ENCODE results near the gene YAF2. TPM values are rescaled to one million over a fixed set of nuclear protein-coding genes. Genes with fewer than 3 reads are reported as not detected.

Gene YAF2
- total and polyA plus RNA-seq, 2 experiments from 2014 or later = 1.0 TPM

GRCh38 chr12:42174978-42175377 lies 63.1 kb downstream of the YAF2 start:
- Histone ChIP-seq H3K4me2 (no peak overlapping the region), H2AFZ (no peak overlapping the region), H3K36me3 (ENCODE audit: insufficient read depth) (peaks cover 5% of the 10 kb centered on the region; the same call in 1 of the 2 replicates), H3K9me2 (ENCODE audit: insufficient read depth) (no peaks in the 10 kb centered on the region), H3K4me3 (no peak overlapping the region), H4K20me1 (replicated peaks; ENCODE audit: insufficient read depth) (no peaks in the 10 kb centered on the region), H3K27ac (ENCODE audit: low read depth) (no peak overlapping the region), H3F3A (replicated peaks; ENCODE audit: low read depth) (no peaks in the 10 kb centered on the region), H3K4me1 (ENCODE audit: insufficient read depth) (peaks cover 11% of the 10 kb centered on the region), H3K27me3 (ENCODE audit: insufficient read depth) (no peaks in the 10 kb centered on the region), H3K79me2 (replicated peaks; ENCODE audit: insufficient read depth) (no peaks in the 10 kb centered on the region)
- Mint-ChIP-seq H3K36me3 (ENCODE audit: low read depth) (peaks cover 10% of the 10 kb centered on the region; the same call in 2 of the 3 replicates), H3K4me1 (peaks cover 9% of the 10 kb centered on the region; the same call in 2 of the 3 replicates), H3K4me3 (no peak overlapping the region), H3K9me3 (peaks cover 15% of the 10 kb centered on the region), H3K27me3 (ENCODE audit: insufficient read depth, low read depth, poor library complexity) (no peaks in the 10 kb centered on the region), H3K27ac (no peak overlapping the region)
- TF ChIP-seq ETS1 (IDR thresholded peaks at IDR 0.05) (no peak), NANOG (IDR thresholded peaks at IDR 0.05; ENCODE audit: borderline replicate concordance) (no peak), EZH2phosphoT487 (IDR thresholded peaks at IDR 0.05; ENCODE audit: unreplicated experiment) (no peak), ZNF462 (CRISPR knock-in tag; IDR thresholded peaks at IDR 0.05) (no peak), REST (IDR thresholded peaks at IDR 0.05; ENCODE audit: unreplicated experiment) (no peak), CREB1 (CRISPR knock-in tag; IDR thresholded peaks at IDR 0.05; ENCODE audit: low read depth) (no peak), EZH2 (IDR thresholded peaks at IDR 0.05; ENCODE audit: low read depth, unreplicated experiment) (no peak), JUNB (IDR thresholded peaks at IDR 0.05; ENCODE audit: unreplicated experiment) (no peak), CTCF (conservative IDR thresholded peaks at IDR 0.05; ENCODE audit: low read depth in 2 of 2) (no peak), STAT1 (IDR thresholded peaks at IDR 0.05; ENCODE audit: unreplicated experiment) (no peak), ZNF331 (CRISPR knock-in tag; IDR thresholded peaks at IDR 0.05; ENCODE audit: low read depth) (no peak)
- ATAC-seq (no peak), DNase-seq (ENCODE audit: low spot score) (no peak)
